ENCODE data around the gene C6orf141. TPM values are rescaled to one million over a fixed set of nuclear protein-coding genes. Genes with fewer than 3 reads are reported as not detected.

C6orf141 gene
- total RNA-seq (under 1 TPM in 3 of 4 donors, not detected in 1; 0.28 to 0.88 (median 0.58) TPM), polyA plus RNA-seq (1 to 10 TPM in 1 of 3 donors, under 1 TPM in 2; 0.29 to 1.5 (median 0.75) TPM)
- long read RNA-seq, donor 1, result 0 reads
- long read RNA-seq, donor 2, result 0 reads

- 0 to 1% (median 0%) methylated on average over 30 to 42 of the region's 42 CpGs for WGBS, 3 donors
- intact Hi-C loops (cut with DNase I), result no loop called here
- no peak for TF ChIP-seq CTCF (IDR thresholded peaks at IDR 0.05)
- no peaks in the 10 kb centered on the region for H3K9me3 ChIP-seq
- no peaks in the 10 kb centered on the region for H3K36me3 ChIP-seq (ENCODE audit: insufficient read depth in 1 of 2, low read depth in 1 of 2)
- no peaks in the 10 kb centered on the region for H3K4me1 ChIP-seq
- peak within 1 kb of the TSS; percentile 61 for H3K4me3 ChIP-seq
- peaks cover 0 to 36% (median 5%) of the 10 kb centered on the region in 3 donors for H3K27me3 ChIP-seq (ENCODE audit: insufficient read depth in 3 of 3, low read length in 2 of 3)
- no peak for DNase-seq
- H3K27ac ChIP-seq, result no peak within 1 kb of the TSS
- ATAC-seq, result peak in 2 of 4 donors; percentile 17 to 22
These were observed at the start of gene C6orf141 for GRCh38 chr6:49550492-49551077. Gene C6orf141, plus strand, starts transcription at chr6:49550668. Its CDS starts 125 bp downstream, at chr6:49550793.

GRCh38 chr6:49504666-49505065, 45.8 kb upstream of the C6orf141 start:
- WGBS, 3 donors, result 65 to 85% (median 79%) methylated on average over 5 of the region's 5 CpGs
- ATAC-seq (no peak), DNase-seq (no peak)
- no peaks in the 10 kb centered on the region for H3K27me3 ChIP-seq (ENCODE audit: insufficient read depth in 3 of 3, low read length in 2 of 3)
- no peaks in the 10 kb centered on the region for H3K9me3 ChIP-seq
- no peak for TF ChIP-seq CTCF (IDR thresholded peaks at IDR 0.05)
- no peak overlapping the region for H3K4me3 ChIP-seq
- no peaks in the 10 kb centered on the region for H3K4me1 ChIP-seq
- no peak overlapping the region for H3K27ac ChIP-seq
- intact Hi-C loops (cut with DNase I), result no loop called here
- no peaks in the 10 kb centered on the region for H3K36me3 ChIP-seq (ENCODE audit: insufficient read depth in 1 of 2, low read depth in 1 of 2)

- no peak for TF ChIP-seq CTCF (IDR thresholded peaks at IDR 0.05)
- Histone ChIP-seq H3K27me3 (ENCODE audit: insufficient read depth in 3 of 3, low read length in 2 of 3) (peaks cover 0 to 2% (median 0%) of the 10 kb centered on the region in 3 donors), H3K27ac (no peak overlapping the region), H3K9me3 (no peaks in the 10 kb centered on the region), H3K4me3 (no peak overlapping the region), H3K36me3 (ENCODE audit: insufficient read depth in 1 of 2, low read depth in 1 of 2) (no peaks in the 10 kb centered on the region), H3K4me1 (no peaks in the 10 kb centered on the region)
- ATAC-seq (no peak), DNase-seq (no peak)
- intact Hi-C loops (cut with DNase I), result no loop called here
- 75 to 86% (median 85%) methylated on average over 5 of the region's 5 CpGs for WGBS, 3 donors
These were observed 43.8 kb upstream of the C6orf141 start for GRCh38 chr6:49506569-49507111.

- 66 to 83% (median 73%) methylated on average over 3 of the region's 3 CpGs for WGBS, 3 donors
- no peaks in the 10 kb centered on the region for H3K4me1 ChIP-seq
- no peaks in the 10 kb centered on the region for H3K9me3 ChIP-seq
- no peak for TF ChIP-seq CTCF (IDR thresholded peaks at IDR 0.05)
- no peak overlapping the region for H3K4me3 ChIP-seq
- intact Hi-C loops (cut with DNase I), result no loop called here
- peaks cover 0 to 2% (median 0%) of the 10 kb centered on the region in 3 donors for H3K27me3 ChIP-seq (ENCODE audit: insufficient read depth in 3 of 3, low read length in 2 of 3)
- DNase-seq, result no peak
- H3K27ac ChIP-seq, result no peak overlapping the region
- no peaks in the 10 kb centered on the region for H3K36me3 ChIP-seq (ENCODE audit: insufficient read depth in 1 of 2, low read depth in 1 of 2)
- no peak for ATAC-seq
These were observed 41.1 kb upstream of the C6orf141 start for GRCh38 chr6:49509342-49509741.

Data from psoas muscle (tissue), 8 donors.